B cell (primary cell): ENCODE measurements around the gene TWF2.

Source experiments
- CTCF ChIP-seq: fragments of 200-600 bp; IDR thresholded peaks from one replicate; pipeline ENCODE4 v1.8.0; 2022; ENCODE audit warnings: antibody characterized with exemption, mild to moderate bottlenecking
- EZH2 ChIP-seq: IDR thresholded peaks from 2 replicates; pipeline ENCODE4 v1.6.1; 2012; ENCODE audit warnings: borderline replicate concordance, low read depth, mild to moderate bottlenecking, moderate library complexity, low read length; ENCODE audit not compliant: insufficient read depth, poor library complexity, severe bottlenecking

GRCh38 chr3:52205727-52206372 is 33.1 kb downstream of the TWF2 start:
- no peak for TF ChIP-seq CTCF
- TF ChIP-seq EZH2: no peak
